HAP-1 (cell line): ENCODE results near the gene QRICH1.
"Not testable (repeated sequence)": the region's sequence is repeated elsewhere in the genome, so short reads cannot be mapped to it uniquely, and the experiment has no call there.

ENCODE experiments used
- DNase-seq, 2 experiments: peaks; one replicate each; pipeline ENCODE4 v3.0.0-alpha.2; 2016 to 2020; ENCODE audit warnings: low spot score in 2 of 2
- H3K27me3 ChIP-seq: fragments of 250-450 bp; sonication (Bioruptor Pico); 2 replicates; pipeline ENCODE4 v1.5.1; 2020; ENCODE audit warnings: low read depth, mild to moderate bottlenecking, moderate library complexity
- H3K36me3 ChIP-seq: fragments of 250-450 bp; sonication (Bioruptor Pico); replicated peaks from 2 replicates; pipeline ENCODE4 v1.5.1; 2020; ENCODE audit warnings: mild to moderate bottlenecking
- H3K4me1 ChIP-seq: fragments of 250-450 bp; sonication (Bioruptor Pico); 2 replicates; pipeline ENCODE4 v1.5.1; 2020; ENCODE audit warnings: mild to moderate bottlenecking
- H3K4me3 ChIP-seq: fragments of 250-450 bp; sonication (Bioruptor Pico); 2 replicates; pipeline ENCODE4 v1.5.1; 2020; ENCODE audit warnings: mild to moderate bottlenecking, moderate library complexity
- H3K9me3 ChIP-seq: fragments of 250-450 bp; sonication (Bioruptor Pico); 2 replicates; pipeline ENCODE4 v1.5.1; 2020; ENCODE audit warnings: mild to moderate bottlenecking, moderate library complexity
- in situ Hi-C: fragments of 300-500 bp; cut with MboI; formaldehyde crosslinking; loops from 3 replicates; pipeline ENCODE4 v1.14.3; 2020; ENCODE audit warnings: low sequenced_read_pairs, inconsistent platforms, mixed read lengths

QRICH1 gene

GRCh38 chr3:49013113-49013737 is 80.6 kb downstream of the QRICH1 start:
- no peak for DNase-seq
- H3K9me3 ChIP-seq, result no peaks in the 10 kb centered on the region
- H3K27me3 ChIP-seq, result no peaks in the 10 kb centered on the region
- peaks cover 46% of the 10 kb centered on the region for H3K36me3 ChIP-seq
- H3K4me3 ChIP-seq, result no peak overlapping the region
- peaks cover 4% of the 10 kb centered on the region for H3K4me1 ChIP-seq
- in situ Hi-C loops, result no loop called here

- Histone ChIP-seq H3K4me1 (peaks cover 7% of the 10 kb centered on the region), H3K27me3 (no peaks in the 10 kb centered on the region), H3K9me3 (no peaks in the 10 kb centered on the region), H3K36me3 (peaks cover 46% of the 10 kb centered on the region), H3K4me3 (no peak overlapping the region)
- DNase-seq, result no peak
- in situ Hi-C loops, result no loop called here
Observed at GRCh38 chr3:49012441-49013017, 81.3 kb downstream of the QRICH1 start.

- peaks cover 19% of the 10 kb centered on the region for H3K36me3 ChIP-seq
- H3K9me3 ChIP-seq, result no peaks in the 10 kb centered on the region
- no peak for DNase-seq
- H3K27me3 ChIP-seq, result no peaks in the 10 kb centered on the region
- H3K4me1 ChIP-seq, result peaks cover 13% of the 10 kb centered on the region
- no peak overlapping the region for H3K4me3 ChIP-seq
- in situ Hi-C loops, result no loop called here
Observed at GRCh38 chr3:49009396-49009795, 84.5 kb downstream of the QRICH1 start.

GRCh38 chr3:49008627-49009026 is 85.2 kb downstream of the QRICH1 start:
- in situ Hi-C loops, H3K9me3 ChIP-seq, H3K27me3 ChIP-seq, DNase-seq: not testable (repeated sequence)
- Histone ChIP-seq H3K4me3 (peak overlapping the region; percentile 79), H3K36me3 (peaks cover 11% of the 10 kb centered on the region), H3K4me1 (peaks cover 13% of the 10 kb centered on the region)

- DNase-seq, result peak; percentile 83 to 97
- Histone ChIP-seq H3K4me1 (peaks cover 13% of the 10 kb centered on the region), H3K9me3 (no peaks in the 10 kb centered on the region), H3K27me3 (no peaks in the 10 kb centered on the region), H3K4me3 (peak overlapping the region; percentile 79), H3K36me3 (peaks cover 11% of the 10 kb centered on the region)
- in situ Hi-C loops, result no loop called here
Observed at GRCh38 chr3:49007771-49008528, 85.9 kb downstream of the QRICH1 start.

GRCh38 chr3:49007068-49007770 is 86.7 kb downstream of the QRICH1 start, which contains the start of gene WDR6:
Gene WDR6 (plus strand): TSS chr3:49007391. CDS start chr3:49007432, 41 bp downstream.
- Histone ChIP-seq H3K27me3 (no peaks in the 10 kb centered on the region), H3K4me3 (peak within 1 kb of the TSS; percentile 79), H3K9me3 (no peaks in the 10 kb centered on the region), H3K36me3 (peaks cover 7% of the 10 kb centered on the region), H3K4me1 (peaks cover 13% of the 10 kb centered on the region)
- in situ Hi-C loops, result no loop called here
- DNase-seq, result peak; percentile 97 to 99

GRCh38 chr3:49006408-49007067 is 87.3 kb downstream of the QRICH1 start:
- no peak for DNase-seq
- Histone ChIP-seq H3K4me3 (peak overlapping the region; percentile 79), H3K9me3 (no peaks in the 10 kb centered on the region), H3K4me1 (peaks cover 13% of the 10 kb centered on the region), H3K27me3 (no peaks in the 10 kb centered on the region), H3K36me3 (peaks cover under 1% of the 10 kb centered on the region)
- in situ Hi-C loops, result no loop called here

- peaks cover 13% of the 10 kb centered on the region for H3K4me1 ChIP-seq
- no peaks in the 10 kb centered on the region for H3K36me3 ChIP-seq
- no peaks in the 10 kb centered on the region for H3K27me3 ChIP-seq
- in situ Hi-C loops, result no loop called here
- peak overlapping the region; percentile 79 for H3K4me3 ChIP-seq
- DNase-seq, result no peak
- no peaks in the 10 kb centered on the region for H3K9me3 ChIP-seq
Observed at GRCh38 chr3:49005998-49006397, 87.9 kb downstream of the QRICH1 start.

- Histone ChIP-seq H3K9me3 (no peaks in the 10 kb centered on the region), H3K27me3 (no peaks in the 10 kb centered on the region), H3K36me3 (no peaks in the 10 kb centered on the region; the same call in 1 of the 2 replicates), H3K4me1 (peaks cover 13% of the 10 kb centered on the region), H3K4me3 (no peak overlapping the region)
- no peak for DNase-seq
- in situ Hi-C loops, result no loop called here
Observed at GRCh38 chr3:49005303-49005680, 88.6 kb downstream of the QRICH1 start.

GRCh38 chr3:49004352-49005302 is 89.2 kb downstream of the QRICH1 start:
- H3K4me3 ChIP-seq, result no peak overlapping the region
- in situ Hi-C loops, result no loop called here
- H3K9me3 ChIP-seq, result no peaks in the 10 kb centered on the region
- H3K27me3 ChIP-seq, result no peaks in the 10 kb centered on the region
- H3K36me3 ChIP-seq, result no peaks in the 10 kb centered on the region; the same call in 1 of the 2 replicates
- H3K4me1 ChIP-seq, result peaks cover 13% of the 10 kb centered on the region
- DNase-seq, result peak in 1 of 2 experiments; percentile 43

GRCh38 chr3:49001155-49001554 is 92.7 kb downstream of the QRICH1 start:
- no peak overlapping the region for H3K4me3 ChIP-seq
- H3K9me3 ChIP-seq, result no peaks in the 10 kb centered on the region
- DNase-seq, result no peak
- no peaks in the 10 kb centered on the region; the same call in 1 of the 2 replicates for H3K4me1 ChIP-seq
- in situ Hi-C loops, result no loop called here
- peaks cover under 1% of the 10 kb centered on the region for H3K36me3 ChIP-seq
- H3K27me3 ChIP-seq, result no peaks in the 10 kb centered on the region

- peaks cover 7% of the 10 kb centered on the region for H3K36me3 ChIP-seq
- no peaks in the 10 kb centered on the region for H3K4me1 ChIP-seq
- DNase-seq, result no peak
- H3K9me3 ChIP-seq, result no peaks in the 10 kb centered on the region
- H3K27me3 ChIP-seq, result no peaks in the 10 kb centered on the region
- in situ Hi-C loops, result no loop called here
- H3K4me3 ChIP-seq, result no peak overlapping the region
Observed at GRCh38 chr3:48999085-48999858, 94.6 kb downstream of the QRICH1 start.
